Naive B cell (primary cell): ENCODE data around the gene STAU1. TPM values are rescaled to one million over a fixed set of nuclear protein-coding genes. Genes with fewer than 3 reads are reported as not detected.
"Not testable (repeated sequence)": the region's sequence is repeated elsewhere in the genome, so short reads cannot be mapped to it uniquely, and the experiment has no call there.

Source experiments
- ATAC-seq, 2 donors: fragments of 150-1000 bp; cut with Tn5 transposase; 2 replicates each; pipeline ENCODE4 v1.10.0; 2021; ENCODE audit warnings: low read depth in 2 of 2, mild to moderate bottlenecking in 2 of 2, moderate library complexity in 2 of 2
- DNase-seq: peaks from one replicate; pipeline ENCODE4 v3.0.0; 2022
- H3K27ac Mint-ChIP-seq, 6 donors: one replicate each; pipeline ENCODE4 v1.8.0; 2020 to 2022; ENCODE audit warnings: mild to moderate bottlenecking in 6 of 6, mixed read lengths in 6 of 6, moderate library complexity in 5 of 6, inconsistent platforms in 2 of 6
- H3K27me3 Mint-ChIP-seq, 3 donors: one replicate each; pipeline ENCODE4 v1.8.0; 2021 to 2022; ENCODE audit warnings: mixed read lengths in 3 of 3, mild to moderate bottlenecking in 1 of 3
- H3K36me3 Mint-ChIP-seq, 2 donors: one replicate each; pipeline ENCODE4 v1.8.0; 2020 to 2022; ENCODE audit warnings: mixed read lengths in 2 of 2, inconsistent platforms in 1 of 2, mild to moderate bottlenecking in 1 of 2
- H3K4me1 Mint-ChIP-seq, 3 donors: one replicate each; pipeline ENCODE4 v1.8.0; 2020 to 2022; ENCODE audit warnings: mixed read lengths in 3 of 3, inconsistent platforms in 1 of 3, mild to moderate bottlenecking in 1 of 3, moderate library complexity in 1 of 3
- H3K4me3 Mint-ChIP-seq, 8 donors: one replicate each; pipeline ENCODE4 v1.8.0; 2020 to 2022; ENCODE audit warnings: mild to moderate bottlenecking in 8 of 8, mixed read lengths in 8 of 8, moderate library complexity in 8 of 8, inconsistent platforms in 2 of 8
- H3K9me3 Mint-ChIP-seq, 7 donors: one replicate each; pipeline ENCODE4 v1.8.0; 2020 to 2022; ENCODE audit warnings: mixed read lengths in 7 of 7, mild to moderate bottlenecking in 5 of 7, inconsistent platforms in 2 of 7, moderate library complexity in 1 of 7
- polyA plus RNA-seq, 6 donors: library from polyadenylated mRNA; unstranded; fragments of 300-500 nt; fragmentation: Illumina TruSeq; gene quantifications; one replicate each; pipeline ENCODE4 v1.2.3, GENCODE V29; 2021; ENCODE audit warnings: low read depth in 6 of 6

Gene STAU1
- polyA plus RNA-seq, 6 donors from 2014 or later, result 26.1 to 42.9 (median 31.3) TPM

DNA sequence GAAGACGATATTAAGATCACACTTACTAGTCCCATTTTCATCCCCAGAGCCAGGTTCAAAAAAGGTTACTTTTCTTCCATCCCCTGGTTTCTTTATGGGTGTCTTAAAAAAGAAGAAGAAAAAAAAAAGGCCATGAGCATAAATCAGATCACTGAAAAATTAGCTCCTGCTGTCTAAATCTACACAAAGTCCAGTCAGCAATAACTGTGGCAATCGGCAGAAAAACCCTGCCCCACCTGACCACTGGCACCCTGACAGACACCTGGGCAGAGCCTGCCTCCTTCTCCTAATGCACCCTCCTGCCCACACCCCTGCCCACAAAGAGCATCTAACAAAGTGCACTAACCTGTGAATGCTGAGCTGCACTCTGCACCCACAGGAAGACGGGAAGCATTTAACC is 69.8 kb downstream of the STAU1 start:
- H3K9me3 Mint-ChIP-seq, result no peaks in the 10 kb centered on the region
- ATAC-seq (no peak), DNase-seq (no peak)
- H3K27me3 Mint-ChIP-seq, result no peaks in the 10 kb centered on the region
- peaks cover 28 to 34% of the 10 kb centered on the region in 2 donors for H3K36me3 Mint-ChIP-seq
- H3K4me1 Mint-ChIP-seq, result no peaks in the 10 kb centered on the region
- H3K4me3 Mint-ChIP-seq, result no peak overlapping the region
- H3K27ac Mint-ChIP-seq, result peak overlapping the region in 2 of 6 donors; percentile 75 to 92

DNA sequence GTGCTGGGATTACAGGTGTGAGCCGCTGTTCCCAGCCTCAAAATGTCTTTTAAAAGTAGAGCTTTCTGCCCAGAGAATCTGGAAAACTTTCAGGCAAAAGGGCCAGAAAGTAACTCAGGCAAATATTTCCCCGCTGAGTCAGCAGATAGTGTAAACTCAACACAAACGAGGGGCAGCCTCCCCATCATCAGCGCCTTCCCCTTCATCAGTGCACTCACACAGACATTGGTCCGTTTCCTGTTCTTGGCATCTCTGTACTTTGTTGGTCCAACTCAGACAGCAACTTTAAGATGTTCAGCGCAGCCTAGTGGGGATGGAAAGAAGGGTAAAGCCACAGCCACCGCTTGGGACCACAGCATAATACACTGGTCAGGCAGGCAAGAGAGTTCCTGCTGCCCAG is 72.6 kb downstream of the STAU1 start:
- H3K9me3 Mint-ChIP-seq, result no peaks in the 10 kb centered on the region
- no peak overlapping the region for H3K27ac Mint-ChIP-seq
- no peak for ATAC-seq
- H3K27me3 Mint-ChIP-seq, result no peaks in the 10 kb centered on the region
- H3K4me1 Mint-ChIP-seq, result peaks cover 0 to 6% (median 0%) of the 10 kb centered on the region in 3 donors
- no peak for DNase-seq
- H3K4me3 Mint-ChIP-seq, result no peak overlapping the region
- H3K36me3 Mint-ChIP-seq, result peaks cover 32 to 40% of the 10 kb centered on the region in 2 donors

DNA sequence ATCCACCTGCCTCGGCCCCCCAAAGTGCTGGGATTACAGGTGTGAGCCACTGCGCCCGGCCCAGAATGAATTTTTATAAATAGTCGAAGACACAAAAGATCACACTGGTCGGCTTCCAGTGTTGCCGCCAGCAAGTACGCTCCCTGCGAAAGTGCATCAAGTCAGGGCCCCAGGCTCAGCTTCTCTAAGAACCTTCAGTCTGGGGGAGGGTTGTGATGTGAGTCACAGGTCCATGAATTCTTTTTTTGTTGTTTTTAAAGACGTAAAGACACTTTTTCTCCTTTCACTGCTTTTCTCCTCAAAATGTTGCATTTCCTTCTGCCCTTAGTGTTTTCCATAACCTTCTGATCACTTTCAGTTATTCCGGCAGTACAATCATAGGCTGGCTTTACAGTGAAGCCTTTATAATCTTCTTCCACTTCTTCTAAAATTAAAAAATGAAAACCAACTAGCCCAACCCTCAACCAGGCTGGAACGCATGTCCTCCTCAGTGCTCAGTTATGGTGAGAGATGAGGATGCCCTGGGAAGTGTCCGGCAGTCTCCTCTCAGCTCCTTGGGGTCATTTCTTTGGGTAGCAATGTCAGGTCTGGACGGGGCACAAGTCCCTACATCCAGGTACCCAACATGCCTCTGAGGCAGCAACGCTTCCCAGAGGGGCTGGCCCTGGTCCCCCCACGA is 75.4 kb downstream of the STAU1 start:
- H3K4me1 Mint-ChIP-seq, result peaks cover 0 to 15% (median 0%) of the 10 kb centered on the region in 3 donors
- peaks cover 0 to 2% (median 0%) of the 10 kb centered on the region in 7 donors for H3K9me3 Mint-ChIP-seq
- H3K4me3 Mint-ChIP-seq, result no peak overlapping the region
- H3K27ac Mint-ChIP-seq, result peak overlapping the region in 5 of 6 donors; percentile 26 to 69 (median 47)
- no peaks in the 10 kb centered on the region for H3K27me3 Mint-ChIP-seq
- ATAC-seq (no peak), DNase-seq (no peak)
- peaks cover 15 to 38% of the 10 kb centered on the region in 2 donors for H3K36me3 Mint-ChIP-seq

DNA sequence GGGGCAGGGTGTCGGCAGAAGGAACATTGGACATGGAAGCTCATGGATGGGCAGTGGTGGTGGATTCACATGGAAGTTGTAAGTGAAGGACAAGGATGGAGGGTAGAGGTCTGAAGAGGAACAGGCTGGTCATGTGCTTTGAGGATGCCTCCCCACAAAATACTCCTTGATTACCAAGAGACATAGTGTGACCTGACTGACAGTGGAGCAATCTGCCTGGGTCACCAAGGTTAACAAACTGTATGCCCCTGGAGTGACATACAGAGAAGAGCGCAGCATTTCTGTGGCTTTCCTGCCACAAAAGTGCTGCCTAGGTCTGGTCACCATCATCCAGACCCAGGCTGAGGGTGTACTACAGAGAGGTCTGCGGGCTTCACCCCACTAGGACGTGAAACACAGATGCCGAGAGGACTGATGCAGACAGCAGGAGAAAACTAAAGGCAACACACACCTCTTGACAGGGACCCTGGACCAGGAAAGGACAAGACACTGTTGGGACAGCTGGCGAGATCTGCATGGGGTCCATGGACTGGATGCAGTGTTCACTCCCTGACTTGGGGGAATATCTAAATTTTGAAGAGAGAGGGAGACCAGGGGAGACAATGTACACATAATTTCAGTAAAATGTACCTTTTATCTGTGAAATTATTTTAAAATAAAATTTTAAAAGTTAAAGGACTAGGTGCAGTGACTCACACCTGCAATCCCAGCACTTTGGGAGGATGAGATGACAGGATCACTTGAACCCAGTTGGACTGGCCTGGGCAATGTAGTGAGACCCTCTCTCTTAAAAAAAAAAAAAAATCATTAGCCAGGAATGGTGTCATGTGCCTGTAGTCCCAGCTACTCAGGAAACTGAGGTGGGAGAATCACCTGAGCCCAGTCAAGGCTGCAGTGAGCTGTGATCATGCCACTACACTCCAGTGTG is 77.1 kb downstream of the STAU1 start:
- ATAC-seq (no peak), DNase-seq (no peak)
- Mint-ChIP-seq H3K27ac (peak overlapping the region in 3 of 6 donors; percentile 32 to 70 (median 37)), H3K9me3 (peaks cover 0 to 2% (median 0%) of the 10 kb centered on the region in 7 donors), H3K4me1 (peaks cover 0 to 15% (median 0%) of the 10 kb centered on the region in 3 donors), H3K27me3 (no peaks in the 10 kb centered on the region), H3K4me3 (peak overlapping the region in 1 of 8 donors; percentile 42), H3K36me3 (peaks cover 8 to 32% of the 10 kb centered on the region in 2 donors)

DNA sequence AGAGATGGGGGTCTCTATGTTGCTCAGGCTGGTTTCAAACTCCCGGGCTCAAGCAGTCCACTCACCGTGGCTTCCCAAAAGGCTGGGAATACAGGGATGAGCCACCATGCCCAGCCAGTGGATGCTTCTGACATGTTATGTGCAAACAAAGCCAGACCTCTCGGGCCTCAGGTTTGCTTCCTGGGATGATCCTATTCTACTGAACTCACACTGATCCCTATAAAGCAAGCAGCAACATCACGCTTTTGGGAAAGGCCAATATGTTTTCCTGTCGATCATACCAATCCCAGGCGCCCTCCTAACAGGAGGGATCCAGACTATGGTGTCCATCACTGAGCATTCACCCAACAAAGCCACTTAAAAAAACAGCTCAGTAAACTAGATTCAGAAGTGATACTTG is 81.8 kb downstream of the STAU1 start:
- no peak for ATAC-seq
- peaks cover 0 to 15% of the 10 kb centered on the region in 2 donors for H3K36me3 Mint-ChIP-seq
- peak overlapping the region in 1 of 6 donors; percentile 57 for H3K27ac Mint-ChIP-seq
- no peaks in the 10 kb centered on the region for H3K27me3 Mint-ChIP-seq
- DNase-seq, result no peak
- peaks cover 0 to 2% (median 0%) of the 10 kb centered on the region in 7 donors for H3K9me3 Mint-ChIP-seq
- H3K4me1 Mint-ChIP-seq, result peaks cover 5 to 21% (median 6%) of the 10 kb centered on the region in 3 donors
- no peak overlapping the region for H3K4me3 Mint-ChIP-seq

DNA sequence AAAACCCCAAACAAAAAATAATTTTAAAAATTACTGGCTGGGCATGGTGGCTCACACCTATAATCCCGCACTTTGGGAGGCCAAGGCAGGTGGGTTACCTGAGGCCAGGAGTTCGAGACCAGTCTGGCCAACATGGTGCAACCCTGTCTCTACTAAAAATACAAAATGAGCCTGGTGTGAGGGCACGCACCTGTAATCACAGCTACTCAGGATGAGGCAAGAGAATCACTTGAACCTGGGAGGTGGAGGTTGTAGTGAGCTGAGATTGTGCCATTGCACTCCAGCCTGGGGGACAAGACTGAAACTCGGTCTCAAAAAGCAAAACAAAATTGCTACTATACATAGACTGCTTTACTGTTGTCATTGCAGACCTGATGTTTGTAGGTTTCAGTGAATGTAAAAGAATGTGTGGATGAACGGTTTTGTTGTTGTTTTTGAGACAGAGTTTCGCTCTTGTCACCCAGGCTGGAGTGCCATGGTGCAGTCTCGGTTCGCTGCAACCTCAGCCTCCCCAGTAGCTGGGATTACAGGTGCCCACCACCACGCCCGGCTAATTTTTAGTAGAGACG is 83.1 kb downstream of the STAU1 start:
- ATAC-seq, H3K27me3 Mint-ChIP-seq, DNase-seq, H3K9me3 Mint-ChIP-seq, H3K36me3 Mint-ChIP-seq, H3K4me3 Mint-ChIP-seq: not testable (repeated sequence)
- Mint-ChIP-seq H3K4me1 (peaks cover 15 to 22% (median 15%) of the 10 kb centered on the region in 3 donors), H3K27ac (peak overlapping the region in 2 of 6 donors; percentile 24 to 60)

DNA sequence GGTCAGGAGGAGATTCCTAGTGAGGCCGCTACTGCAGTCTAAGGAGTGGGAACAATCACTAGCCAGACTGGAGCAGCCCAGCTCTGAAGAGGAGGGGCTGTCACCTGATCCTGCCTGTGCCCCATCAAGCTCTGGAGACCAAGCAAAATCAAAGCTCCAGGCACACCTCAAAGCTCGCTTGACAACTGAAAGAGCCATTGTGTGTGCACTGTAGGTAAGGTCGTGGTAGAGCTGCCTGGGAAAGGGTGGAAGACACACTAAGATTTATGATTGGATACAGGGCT is 83.8 kb downstream of the STAU1 start:
- peaks cover 0 to 2% (median 0%) of the 10 kb centered on the region in 7 donors for H3K9me3 Mint-ChIP-seq
- peak overlapping the region in 1 of 6 donors; percentile 16 for H3K27ac Mint-ChIP-seq
- H3K36me3 Mint-ChIP-seq, result no peaks in the 10 kb centered on the region
- H3K4me3 Mint-ChIP-seq, result no peak overlapping the region
- DNase-seq (no peak), ATAC-seq (no peak)
- no peaks in the 10 kb centered on the region for H3K27me3 Mint-ChIP-seq
- H3K4me1 Mint-ChIP-seq, result peaks cover 15 to 22% (median 19%) of the 10 kb centered on the region in 3 donors

DNA sequence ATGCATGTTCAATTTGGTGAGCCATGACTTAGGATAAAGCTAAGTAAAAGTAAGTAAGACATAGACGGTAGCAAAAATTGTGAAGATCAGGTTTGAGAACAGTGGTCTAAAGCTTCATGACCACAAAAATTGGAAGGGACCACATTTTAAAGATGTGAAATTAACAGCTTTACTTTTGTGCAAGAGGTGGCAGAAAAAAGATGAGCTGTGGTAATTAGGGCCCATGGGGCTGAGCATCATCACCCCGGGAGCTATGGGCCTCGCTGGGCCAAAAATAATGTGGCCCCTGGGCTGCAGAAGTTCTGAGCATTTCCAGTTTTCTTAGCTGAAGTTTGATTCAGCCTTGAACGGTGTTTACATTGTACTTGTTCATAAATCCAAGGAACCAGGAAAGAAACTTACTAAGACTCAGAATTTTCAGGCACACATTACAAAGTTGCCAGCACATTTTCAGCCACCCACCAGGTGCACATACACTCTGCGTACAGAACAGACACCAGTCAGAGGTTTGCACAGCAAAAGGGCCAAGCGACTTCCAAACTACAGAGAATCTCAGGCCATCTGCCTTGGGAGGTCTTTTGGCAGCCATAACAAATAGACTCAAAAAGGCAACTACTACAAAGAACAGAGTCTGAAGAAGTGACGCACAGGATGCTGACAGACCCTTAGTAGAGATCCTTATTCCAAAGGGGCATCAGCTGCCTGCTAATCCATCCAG is 84.3 kb downstream of the STAU1 start:
- Mint-ChIP-seq H3K36me3 (no peaks in the 10 kb centered on the region), H3K27ac (peak overlapping the region in 4 of 6 donors; percentile 6 to 54 (median 16)), H3K4me1 (peaks cover 19 to 24% (median 23%) of the 10 kb centered on the region in 3 donors), H3K27me3 (no peaks in the 10 kb centered on the region), H3K4me3 (no peak overlapping the region), H3K9me3 (no peaks in the 10 kb centered on the region)
- DNase-seq (no peak), ATAC-seq (no peak)

DNA sequence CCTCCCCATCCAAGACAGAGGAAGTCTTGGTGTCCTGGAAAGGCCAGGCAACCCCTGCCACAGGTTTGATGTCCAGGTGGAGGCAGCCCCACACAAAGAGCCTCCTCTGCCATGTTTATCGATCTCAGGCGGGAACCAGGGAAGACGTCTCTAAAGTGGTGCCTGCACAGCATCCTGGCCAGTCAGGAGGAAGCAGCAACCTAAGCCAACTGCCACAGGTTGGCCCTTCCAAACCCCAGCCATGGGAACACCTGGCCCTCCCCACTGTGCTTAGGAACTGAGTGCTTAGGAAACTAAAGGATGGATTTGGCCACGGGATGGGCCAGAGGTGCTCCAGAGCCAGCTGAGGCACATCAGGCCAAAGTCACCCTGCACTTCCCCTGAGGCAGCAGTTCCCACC is 85.1 kb downstream of the STAU1 start:
- no peak for ATAC-seq
- H3K27ac Mint-ChIP-seq, result peak overlapping the region in 2 of 6 donors; percentile 61 to 80
- no peak for DNase-seq
- H3K4me3 Mint-ChIP-seq, result no peak overlapping the region
- H3K36me3 Mint-ChIP-seq, result no peaks in the 10 kb centered on the region
- peaks cover 22 to 29% (median 24%) of the 10 kb centered on the region in 3 donors for H3K4me1 Mint-ChIP-seq
- no peaks in the 10 kb centered on the region for H3K9me3 Mint-ChIP-seq
- no peaks in the 10 kb centered on the region for H3K27me3 Mint-ChIP-seq

DNA sequence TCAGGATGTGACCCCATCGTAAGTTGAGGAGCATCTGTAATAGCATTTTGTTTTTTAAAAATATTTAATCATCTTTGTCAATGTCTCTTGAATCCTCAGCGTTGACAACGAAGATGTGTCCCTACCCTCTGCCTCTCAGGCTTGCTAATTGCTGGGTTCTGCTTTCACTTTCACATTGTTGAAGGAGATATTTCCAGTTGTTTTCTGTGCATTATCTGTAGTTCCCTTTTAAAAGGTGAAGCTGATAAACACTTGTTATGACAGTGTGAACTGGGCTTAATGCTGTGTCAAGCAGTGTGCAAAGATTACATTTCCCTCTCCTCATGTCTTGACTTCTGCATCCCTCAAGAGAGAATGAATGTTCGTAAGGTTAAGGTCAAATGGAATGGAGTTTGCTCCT is 87.2 kb downstream of the STAU1 start:
- H3K27me3 Mint-ChIP-seq, result no peaks in the 10 kb centered on the region
- peak overlapping the region in 6 of 8 donors; percentile 37 to 71 (median 68) for H3K4me3 Mint-ChIP-seq
- no peaks in the 10 kb centered on the region for H3K9me3 Mint-ChIP-seq
- peaks cover 22 to 29% (median 24%) of the 10 kb centered on the region in 3 donors for H3K4me1 Mint-ChIP-seq
- ATAC-seq (peak; percentile 86 to 88), DNase-seq (peak; percentile 29)
- peak overlapping the region; percentile 36 to 94 (median 92) for H3K27ac Mint-ChIP-seq
- peaks cover 1 to 8% of the 10 kb centered on the region in 2 donors for H3K36me3 Mint-ChIP-seq

DNA sequence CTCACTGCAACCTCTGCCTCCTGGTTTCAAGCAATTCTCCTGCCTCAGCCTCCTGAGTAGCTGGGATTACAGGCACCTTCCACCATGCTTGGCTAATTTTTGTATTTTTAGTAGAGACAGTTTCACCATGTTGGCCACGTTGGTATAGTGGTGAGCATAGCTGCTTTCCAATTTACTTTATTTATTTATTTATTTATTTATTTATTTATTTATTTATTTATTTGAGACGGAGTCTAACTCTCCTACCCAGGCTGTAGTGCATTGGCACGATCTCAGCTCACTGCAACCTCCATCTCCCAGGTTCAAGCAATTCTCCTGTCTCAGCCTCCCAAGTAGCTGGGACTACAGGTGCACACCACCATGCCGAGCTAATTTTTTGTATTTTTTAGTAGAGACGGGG is 87.8 kb downstream of the STAU1 start:
- Mint-ChIP-seq H3K27ac (peak overlapping the region in 4 of 6 donors; percentile 56 to 94 (median 86)), H3K4me3 (peak overlapping the region in 6 of 8 donors; percentile 37 to 71 (median 63)), H3K36me3 (peaks cover 5 to 12% of the 10 kb centered on the region in 2 donors), H3K4me1 (peaks cover 22 to 29% (median 24%) of the 10 kb centered on the region in 3 donors)
- H3K9me3 Mint-ChIP-seq, DNase-seq, ATAC-seq, H3K27me3 Mint-ChIP-seq: not testable (repeated sequence)

DNA sequence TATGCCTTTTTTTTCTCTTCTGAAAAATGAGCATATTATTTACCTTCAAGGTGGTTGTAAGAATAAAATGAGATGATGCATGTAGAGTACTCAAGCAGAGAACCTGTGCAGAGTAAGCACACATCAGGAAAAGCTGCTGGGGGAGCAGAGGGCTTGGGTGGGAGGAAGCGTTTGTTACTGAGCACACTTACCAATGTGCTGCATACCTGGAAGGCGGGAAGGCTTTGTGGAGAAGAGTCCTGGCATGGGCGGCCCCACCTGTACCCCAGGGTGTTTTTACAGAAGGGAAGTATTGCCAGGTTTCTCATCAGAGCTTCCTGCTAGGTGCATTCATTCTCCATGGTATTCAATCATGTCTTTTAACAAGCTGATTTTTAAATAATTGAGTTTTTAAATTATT is 89.1 kb downstream of the STAU1 start:
- DNase-seq (no peak), ATAC-seq (peak in 1 of 2 donors; percentile 42)
- Mint-ChIP-seq H3K4me3 (peak overlapping the region in 7 of 8 donors; percentile 2 to 76 (median 25)), H3K36me3 (peaks cover 15 to 21% of the 10 kb centered on the region in 2 donors), H3K27me3 (no peaks in the 10 kb centered on the region), H3K4me1 (peaks cover 22 to 29% (median 27%) of the 10 kb centered on the region in 3 donors), H3K9me3 (no peaks in the 10 kb centered on the region), H3K27ac (peak overlapping the region in 4 of 6 donors; percentile 47 to 71 (median 70))

DNA sequence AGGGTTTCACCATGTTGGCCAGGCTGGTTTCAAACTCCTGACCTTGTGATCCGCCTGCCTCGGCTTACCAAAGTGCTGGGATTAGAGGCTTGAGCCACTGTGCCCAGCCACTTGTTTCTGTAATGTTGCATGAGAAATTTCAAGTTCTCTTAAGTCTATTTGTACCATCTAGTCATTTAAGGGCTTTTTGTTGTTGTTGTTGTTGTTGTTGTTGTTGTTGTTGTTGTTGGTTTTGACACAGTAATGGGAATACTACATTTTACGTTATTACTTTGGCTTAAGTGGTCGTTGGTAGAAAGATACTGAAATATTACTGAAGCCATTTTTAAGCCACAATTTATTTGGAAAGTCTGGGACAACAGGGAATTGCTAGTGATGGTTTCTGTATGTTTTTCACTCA is 90.0 kb downstream of the STAU1 start:
- H3K36me3 Mint-ChIP-seq, result peaks cover 16 to 21% of the 10 kb centered on the region in 2 donors
- H3K9me3 Mint-ChIP-seq, result no peaks in the 10 kb centered on the region
- H3K4me1 Mint-ChIP-seq, result peaks cover 22 to 29% (median 27%) of the 10 kb centered on the region in 3 donors
- DNase-seq (no peak), ATAC-seq (no peak)
- H3K27me3 Mint-ChIP-seq, result no peaks in the 10 kb centered on the region
- H3K27ac Mint-ChIP-seq, result peak overlapping the region in 4 of 6 donors; percentile 39 to 71 (median 65)
- H3K4me3 Mint-ChIP-seq, result peak overlapping the region in 2 of 8 donors; percentile 3 to 59
